Gastroesophageal sphincter (tissue), 3 donors: Measurements from ENCODE around the gene BRINP1.

Experiments
- EP300 ChIP-seq: sonication (generic); formaldehyde crosslinking; IDR thresholded peaks from one replicate; pipeline ENCODE4 v1.6.1; 2017; ENCODE audit warnings: antibody characterized with exemption, mild to moderate bottlenecking
- POLR2A ChIP-seq, 2 donors: fragments of 450-650 bp; IDR thresholded peaks; one replicate each; pipeline ENCODE4 v1.6.1; 2017; ENCODE audit warnings: antibody characterized with exemption in 2 of 2, mild to moderate bottlenecking in 2 of 2, moderate library complexity in 1 of 2
- POLR2AphosphoS5 ChIP-seq: sonication (generic); formaldehyde crosslinking; IDR thresholded peaks from one replicate; pipeline ENCODE4 v1.6.1; 2017; ENCODE audit warnings: antibody characterized with exemption
- TF ChIP-seq, protein P1 (sequence below), 4 experiments: fragments of 200-600 bp in 2 of 4; fragments of 450-650 bp in 2 of 4; sonication (generic) in 1 of 4; IDR thresholded peaks; one replicate each; pipeline ENCODE4 v1.5.1; 2017 to 2019; ENCODE audit warnings: antibody characterized with exemption in 4 of 4, mild to moderate bottlenecking in 2 of 4, moderate library complexity in 2 of 4

DNA sequence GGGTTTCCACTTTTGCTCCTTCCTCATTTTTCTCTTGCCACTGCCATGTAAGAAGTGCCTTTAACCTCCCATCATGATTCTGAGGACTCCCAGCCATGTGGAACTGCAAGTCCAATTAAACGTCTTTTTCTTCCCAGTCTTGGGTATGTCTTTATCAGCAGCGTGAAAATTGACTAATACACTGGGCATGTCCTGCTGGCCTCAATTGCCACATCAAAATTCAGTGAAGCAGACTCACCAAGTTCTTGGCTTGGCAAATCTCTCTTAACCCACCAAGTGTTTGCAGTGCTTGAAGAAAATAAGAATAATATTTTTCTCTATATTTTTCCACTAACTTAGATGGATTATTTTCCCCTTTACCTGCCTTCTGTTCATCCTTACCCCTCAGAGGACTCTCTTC lies 212.0 kb downstream of the BRINP1 start:
- TF ChIP-seq, protein P1, sequence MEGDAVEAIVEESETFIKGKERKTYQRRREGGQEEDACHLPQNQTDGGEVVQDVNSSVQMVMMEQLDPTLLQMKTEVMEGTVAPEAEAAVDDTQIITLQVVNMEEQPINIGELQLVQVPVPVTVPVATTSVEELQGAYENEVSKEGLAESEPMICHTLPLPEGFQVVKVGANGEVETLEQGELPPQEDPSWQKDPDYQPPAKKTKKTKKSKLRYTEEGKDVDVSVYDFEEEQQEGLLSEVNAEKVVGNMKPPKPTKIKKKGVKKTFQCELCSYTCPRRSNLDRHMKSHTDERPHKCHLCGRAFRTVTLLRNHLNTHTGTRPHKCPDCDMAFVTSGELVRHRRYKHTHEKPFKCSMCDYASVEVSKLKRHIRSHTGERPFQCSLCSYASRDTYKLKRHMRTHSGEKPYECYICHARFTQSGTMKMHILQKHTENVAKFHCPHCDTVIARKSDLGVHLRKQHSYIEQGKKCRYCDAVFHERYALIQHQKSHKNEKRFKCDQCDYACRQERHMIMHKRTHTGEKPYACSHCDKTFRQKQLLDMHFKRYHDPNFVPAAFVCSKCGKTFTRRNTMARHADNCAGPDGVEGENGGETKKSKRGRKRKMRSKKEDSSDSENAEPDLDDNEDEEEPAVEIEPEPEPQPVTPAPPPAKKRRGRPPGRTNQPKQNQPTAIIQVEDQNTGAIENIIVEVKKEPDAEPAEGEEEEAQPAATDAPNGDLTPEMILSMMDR (IDR thresholded peaks at IDR 0.05) = no peak
- TF ChIP-seq POLR2A (IDR thresholded peaks at IDR 0.05) = no peak
- no peak for TF ChIP-seq POLR2AphosphoS5
- TF ChIP-seq EP300 = no peak
